Fibroblast of lung (primary cell): Measurements from ENCODE around the gene ARL15. TPM values are rescaled to one million over a fixed set of nuclear protein-coding genes. Genes with fewer than 3 reads are reported as not detected.

Experiments used
- DNase-seq, 2 donors: peaks; one replicate each; pipeline versions ENCODE4 v3.0.0 to v3.0.0-alpha.2; 2010; ENCODE audit warnings: low read depth in 2 of 2
- H2AFZ ChIP-seq: 2 replicates; pipeline ENCODE4 v1.5.1; 2012; ENCODE audit warnings: low read length, control low read depth, inconsistent platforms
- H3K27ac ChIP-seq: 2 replicates; pipeline ENCODE4 v1.5.1; 2011; ENCODE audit warnings: low read length, control low read depth; ENCODE audit not compliant: insufficient read depth
- H3K27me3 ChIP-seq: 2 replicates; pipeline ENCODE4 v1.5.1; 2011; ENCODE audit warnings: mild to moderate bottlenecking, low read length; ENCODE audit not compliant: control insufficient read depth, insufficient read depth
- H3K36me3 ChIP-seq: 2 replicates; pipeline ENCODE4 v1.5.1; 2011; ENCODE audit warnings: low read length; ENCODE audit not compliant: control insufficient read depth, insufficient read depth
- H3K4me1 ChIP-seq: 2 replicates; pipeline ENCODE4 v1.5.1; 2011; ENCODE audit warnings: low read length; ENCODE audit not compliant: control insufficient read depth, insufficient read depth; ENCODE audit errors: extremely low read depth
- H3K4me2 ChIP-seq: 2 replicates; pipeline ENCODE4 v1.5.1; 2011; ENCODE audit warnings: low read length, control low read depth; ENCODE audit not compliant: insufficient read depth; ENCODE audit errors: extremely low read depth
- H3K4me3 ChIP-seq, 4 experiments: fragments of 200-600 bp in 1 of 4; sonication (generic) in 1 of 4; replicated peaks in 1 of 4; 2 replicates each; pipeline ENCODE4 v1.5.1; 2011 to 2016; ENCODE audit warnings: low read length in 4 of 4, low read depth in 3 of 4, mild to moderate bottlenecking in 3 of 4, control low read depth in 2 of 4, inconsistent platforms in 1 of 4, mixed read lengths in 1 of 4; ENCODE audit not compliant: insufficient read depth in 1 of 4; ENCODE audit errors: control extremely low read depth in 1 of 4
- H3K79me2 ChIP-seq: 2 replicates; pipeline ENCODE4 v1.5.1; 2012; ENCODE audit warnings: mild to moderate bottlenecking, low read length, inconsistent platforms; ENCODE audit not compliant: control insufficient read depth, insufficient read depth
- H3K9ac ChIP-seq: 2 replicates; pipeline ENCODE4 v1.5.1; 2011; ENCODE audit warnings: mild to moderate bottlenecking, low read length, control low read depth; ENCODE audit not compliant: insufficient read depth
- H3K9me3 ChIP-seq: 2 replicates; pipeline ENCODE4 v1.5.1; 2012; ENCODE audit warnings: low read depth, low read length; ENCODE audit not compliant: control insufficient read depth, insufficient read depth
- H4K20me1 ChIP-seq: 2 replicates; pipeline ENCODE4 v1.5.1; 2011; ENCODE audit warnings: low read length; ENCODE audit not compliant: control insufficient read depth, insufficient read depth; ENCODE audit errors: extremely low read depth
- EZH2 ChIP-seq: IDR thresholded peaks from 2 replicates; pipeline ENCODE4 v1.5.1; 2012; ENCODE audit warnings: low read length, control low read depth, mild to moderate bottlenecking; ENCODE audit errors: missing control alignments
- polyA plus RNA-seq, 2 donors: library from polyadenylated mRNA; depleted of rRNA in 1 of 2; stranded (reverse) in 1 of 2; unstranded in 1 of 2; fragments of >200 nt; gene quantifications; 2 replicates each; pipeline ENCODE4 v1.2.1, GENCODE V29; 2011 to 2012; ENCODE audit warnings: missing spikeins in 1 of 2
- total RNA-seq: library from RNA; depleted of rRNA; stranded (reverse); fragments of >200 nt; gene quantifications from 2 replicates; pipeline ENCODE4 v1.2.1, GENCODE V29; 2014
- TF ChIP-seq, protein P1 (sequence below), 2 donors: IDR thresholded peaks in 1 of 2; conservative IDR thresholded peaks in 1 of 2; 1 replicate in 1 of 2; 2 replicates in 1 of 2; pipeline ENCODE4 v1.5.1; 2011 to 2012; ENCODE audit warnings: low read length in 2 of 2, control low read depth in 1 of 2, inconsistent platforms in 1 of 2, low read depth in 1 of 2, mild to moderate bottlenecking in 1 of 2

Gene ARL15
- total and polyA plus RNA-seq, 2 donors (not counting 1 experiment from before 2014, with no cell fraction given) = 20.6 to 28.7 TPM

DNA sequence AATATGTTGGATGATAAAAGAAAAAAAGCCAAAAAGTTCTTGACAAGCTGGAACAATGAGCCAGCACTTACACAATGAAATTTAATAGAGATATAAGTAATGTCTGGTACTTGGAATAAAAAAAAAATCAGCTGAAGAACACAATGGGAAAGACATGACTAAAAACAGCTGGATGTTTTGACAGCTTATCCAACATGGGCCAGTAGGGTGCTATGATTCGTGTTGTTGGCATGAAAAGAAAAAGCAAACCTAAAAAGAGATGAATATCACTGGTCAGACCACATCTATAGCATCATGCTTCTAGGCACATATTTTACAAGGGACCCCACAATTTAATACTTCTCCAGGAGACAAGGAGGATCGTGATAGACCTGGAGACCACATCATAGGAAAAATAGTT, 175.3 kb downstream of the ARL15 start:
- TF ChIP-seq, protein P1, sequence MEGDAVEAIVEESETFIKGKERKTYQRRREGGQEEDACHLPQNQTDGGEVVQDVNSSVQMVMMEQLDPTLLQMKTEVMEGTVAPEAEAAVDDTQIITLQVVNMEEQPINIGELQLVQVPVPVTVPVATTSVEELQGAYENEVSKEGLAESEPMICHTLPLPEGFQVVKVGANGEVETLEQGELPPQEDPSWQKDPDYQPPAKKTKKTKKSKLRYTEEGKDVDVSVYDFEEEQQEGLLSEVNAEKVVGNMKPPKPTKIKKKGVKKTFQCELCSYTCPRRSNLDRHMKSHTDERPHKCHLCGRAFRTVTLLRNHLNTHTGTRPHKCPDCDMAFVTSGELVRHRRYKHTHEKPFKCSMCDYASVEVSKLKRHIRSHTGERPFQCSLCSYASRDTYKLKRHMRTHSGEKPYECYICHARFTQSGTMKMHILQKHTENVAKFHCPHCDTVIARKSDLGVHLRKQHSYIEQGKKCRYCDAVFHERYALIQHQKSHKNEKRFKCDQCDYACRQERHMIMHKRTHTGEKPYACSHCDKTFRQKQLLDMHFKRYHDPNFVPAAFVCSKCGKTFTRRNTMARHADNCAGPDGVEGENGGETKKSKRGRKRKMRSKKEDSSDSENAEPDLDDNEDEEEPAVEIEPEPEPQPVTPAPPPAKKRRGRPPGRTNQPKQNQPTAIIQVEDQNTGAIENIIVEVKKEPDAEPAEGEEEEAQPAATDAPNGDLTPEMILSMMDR (conservative IDR thresholded peaks at IDR 0.05 in 1 of 2, IDR thresholded peaks at IDR 0.05 in 1 of 2; ENCODE audit: low read depth in 1 of 2, low read length in 2 of 2) = no peak
- no peak for TF ChIP-seq EZH2
- peak; percentile 42 to 52 for DNase-seq
- H3K79me2 ChIP-seq = no peaks in the 10 kb centered on the region
- H3K27ac ChIP-seq = no peak overlapping the region
- H3K36me3 ChIP-seq = no peaks in the 10 kb centered on the region
- H2AFZ ChIP-seq = no peak overlapping the region
- H4K20me1 ChIP-seq = no peaks in the 10 kb centered on the region
- no peaks in the 10 kb centered on the region for H3K9me3 ChIP-seq
- no peak overlapping the region for H3K4me2 ChIP-seq
- no peaks in the 10 kb centered on the region for H3K27me3 ChIP-seq
- H3K4me3 ChIP-seq = no peak overlapping the region
- no peak overlapping the region for H3K9ac ChIP-seq
- H3K4me1 ChIP-seq = no peaks in the 10 kb centered on the region

DNA sequence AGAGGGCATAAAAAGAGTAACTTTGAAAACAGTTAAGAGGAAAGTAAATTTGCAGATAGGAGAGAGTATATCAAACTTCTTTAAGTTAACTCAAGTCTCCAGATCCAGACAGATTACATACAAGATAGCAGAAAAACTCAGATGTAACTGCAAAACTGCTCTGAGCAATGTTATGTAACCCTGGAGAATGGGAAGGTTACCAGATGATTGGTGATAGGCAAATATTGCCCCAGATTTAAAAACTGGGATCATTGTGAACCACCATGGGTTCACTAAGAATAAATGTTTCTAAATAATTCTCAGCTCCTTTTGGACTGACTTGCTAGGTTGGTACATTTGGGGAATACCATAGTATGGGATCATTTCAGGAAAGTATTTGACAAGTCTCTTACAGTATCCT, 176.5 kb downstream of the ARL15 start:
- no peak overlapping the region for H3K27ac ChIP-seq
- H3K9me3 ChIP-seq = no peaks in the 10 kb centered on the region
- H3K79me2 ChIP-seq = no peaks in the 10 kb centered on the region
- DNase-seq = no peak
- H3K36me3 ChIP-seq = no peaks in the 10 kb centered on the region
- H3K4me2 ChIP-seq = no peak overlapping the region
- H2AFZ ChIP-seq = no peak overlapping the region
- no peaks in the 10 kb centered on the region for H4K20me1 ChIP-seq
- H3K9ac ChIP-seq = no peak overlapping the region
- TF ChIP-seq, protein P1 (conservative IDR thresholded peaks at IDR 0.05 in 1 of 2, IDR thresholded peaks at IDR 0.05 in 1 of 2; ENCODE audit: low read depth in 1 of 2, low read length in 2 of 2) = no peak
- no peak for TF ChIP-seq EZH2
- no peak overlapping the region for H3K4me3 ChIP-seq
- no peaks in the 10 kb centered on the region for H3K27me3 ChIP-seq
- H3K4me1 ChIP-seq = no peaks in the 10 kb centered on the region

DNA sequence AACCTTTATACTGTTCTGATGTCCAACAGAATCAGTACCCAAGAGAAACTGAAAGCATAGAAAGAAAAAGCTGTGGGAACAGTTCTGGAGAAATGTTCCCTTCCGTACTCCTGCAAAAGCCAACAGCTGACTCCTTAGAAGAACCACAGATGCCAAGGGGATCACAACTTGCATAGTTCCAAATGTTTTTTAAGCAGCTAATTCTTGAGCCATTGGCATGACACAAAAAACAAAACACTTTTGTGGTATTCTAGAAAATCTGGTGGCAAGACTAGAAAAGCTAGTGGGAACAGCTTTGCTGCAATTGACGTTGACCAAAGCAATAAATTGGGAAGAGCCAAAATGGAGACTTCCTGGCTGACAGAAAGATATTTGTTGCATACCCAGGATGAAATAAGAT, 189.9 kb downstream of the ARL15 start:
- H3K4me3 ChIP-seq = no peak overlapping the region
- H3K36me3 ChIP-seq = no peaks in the 10 kb centered on the region
- H3K9ac ChIP-seq = no peak overlapping the region
- H3K4me1 ChIP-seq = peaks cover 2% of the 10 kb centered on the region
- H3K27ac ChIP-seq = no peak overlapping the region
- H3K27me3 ChIP-seq = no peaks in the 10 kb centered on the region
- TF ChIP-seq, protein P1 (conservative IDR thresholded peaks at IDR 0.05 in 1 of 2, IDR thresholded peaks at IDR 0.05 in 1 of 2; ENCODE audit: low read depth in 1 of 2, low read length in 2 of 2) = no peak
- no peak for TF ChIP-seq EZH2
- no peak overlapping the region for H3K4me2 ChIP-seq
- no peaks in the 10 kb centered on the region for H3K9me3 ChIP-seq
- no peaks in the 10 kb centered on the region for H3K79me2 ChIP-seq
- no peaks in the 10 kb centered on the region for H4K20me1 ChIP-seq
- no peak for DNase-seq
- H2AFZ ChIP-seq = no peak overlapping the region
